Stimulated activated CD4-positive, alpha-beta T cell treated with anti-CD3 and anti-CD28 coated beads, Interleukin-4, amount 100 ng/mL, for 1 hour (primary cell): ENCODE results near the gene GRHPR.
A peak's percentile ranks its signal among the peaks of the same experiment; 100 is the strongest.

Experiments used
- DNase-seq: peaks from one replicate; pipeline ENCODE4 v3.0.0-alpha.2; 2020

Gene GRHPR

DNA sequence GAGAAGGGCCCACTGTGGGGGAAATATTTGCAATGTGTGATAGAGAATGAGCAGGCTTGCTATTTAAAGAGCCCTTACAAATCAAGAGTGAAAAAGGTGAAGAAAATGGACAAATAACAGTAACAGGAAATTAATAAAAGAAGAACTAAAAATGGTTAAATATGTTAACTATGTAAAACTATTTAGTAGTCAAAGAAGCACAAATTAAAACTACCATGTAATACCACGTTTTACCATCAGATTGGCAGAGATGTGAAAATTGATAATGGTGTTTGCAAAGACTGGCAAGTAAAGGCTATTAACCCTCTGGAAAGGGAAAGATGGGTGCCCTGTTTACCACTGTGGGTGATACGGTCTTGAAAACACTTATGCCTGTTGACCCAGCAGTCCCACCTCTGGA lies 23.2 kb upstream of the GRHPR start:
- DNase-seq, result no peak

DNA sequence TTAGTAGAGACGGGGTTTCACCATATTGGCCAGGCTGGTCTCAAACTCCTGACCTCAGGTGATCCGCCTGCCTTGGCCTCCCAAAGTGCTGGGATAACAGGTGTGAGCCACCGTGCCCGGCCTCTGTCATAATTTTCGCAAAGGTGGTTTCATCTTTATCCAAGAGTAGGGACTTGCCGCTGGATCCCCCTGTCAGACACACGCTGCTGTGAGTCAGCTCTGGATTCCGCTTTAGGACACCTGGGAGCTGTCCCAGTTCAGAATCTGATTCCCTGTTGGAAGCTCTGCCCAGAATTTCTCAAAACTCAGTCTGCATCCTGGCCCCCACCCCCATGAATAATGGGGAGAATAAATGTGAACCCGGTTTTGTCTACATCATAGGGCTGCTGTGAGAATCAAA lies 17.9 kb upstream of the GRHPR start:
- no peak for DNase-seq

DNA sequence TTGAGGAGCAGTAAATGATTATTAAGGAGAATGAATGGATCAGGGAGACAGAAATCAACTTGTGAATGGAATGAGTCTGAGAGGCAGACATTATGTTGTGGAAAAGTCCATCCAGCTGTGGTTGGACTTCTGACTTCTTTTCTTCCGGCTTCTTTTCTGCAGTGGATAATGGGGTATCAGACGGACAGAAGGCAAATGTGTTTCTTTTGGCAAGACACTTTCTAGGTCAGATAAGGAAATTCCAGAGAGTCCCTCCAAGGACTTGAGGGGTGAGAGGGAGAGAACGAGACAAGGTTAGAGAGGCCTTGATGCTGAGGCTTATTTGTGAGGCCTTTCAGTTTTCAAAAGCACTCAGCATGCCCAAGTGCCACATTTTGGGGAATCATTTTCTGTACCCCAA lies 17.1 kb upstream of the GRHPR start:
- no peak for DNase-seq

DNA sequence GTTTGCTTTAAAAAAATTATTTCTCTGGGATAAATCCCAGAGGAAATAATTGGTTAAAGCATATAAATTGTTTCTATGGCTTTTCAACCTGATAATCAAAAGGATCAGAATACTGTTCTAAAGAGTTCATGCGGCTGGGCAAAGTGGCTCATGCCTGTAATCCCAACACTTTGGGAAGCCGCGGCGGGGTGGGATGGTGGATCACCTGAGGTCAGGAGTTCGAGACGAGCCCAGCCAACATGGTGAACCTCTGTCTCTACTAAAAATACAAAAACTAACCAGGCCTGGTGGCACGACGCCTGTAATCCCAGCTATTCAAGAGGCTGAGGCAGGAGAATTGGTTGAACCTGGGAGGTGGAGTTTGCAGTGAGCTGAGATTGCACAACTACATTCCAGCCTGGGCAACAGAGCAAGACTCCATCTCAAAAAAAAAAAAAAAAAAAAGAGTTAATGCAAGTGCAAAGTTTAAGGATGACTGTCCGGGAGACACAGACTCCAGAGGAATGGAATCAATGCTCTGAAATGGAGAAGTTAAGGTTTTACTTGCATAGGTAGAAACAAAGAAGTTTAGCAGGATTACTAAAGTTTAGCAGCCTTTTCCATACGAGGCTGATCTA lies 16.6 kb upstream of the GRHPR start:
- DNase-seq, result no peak

DNA sequence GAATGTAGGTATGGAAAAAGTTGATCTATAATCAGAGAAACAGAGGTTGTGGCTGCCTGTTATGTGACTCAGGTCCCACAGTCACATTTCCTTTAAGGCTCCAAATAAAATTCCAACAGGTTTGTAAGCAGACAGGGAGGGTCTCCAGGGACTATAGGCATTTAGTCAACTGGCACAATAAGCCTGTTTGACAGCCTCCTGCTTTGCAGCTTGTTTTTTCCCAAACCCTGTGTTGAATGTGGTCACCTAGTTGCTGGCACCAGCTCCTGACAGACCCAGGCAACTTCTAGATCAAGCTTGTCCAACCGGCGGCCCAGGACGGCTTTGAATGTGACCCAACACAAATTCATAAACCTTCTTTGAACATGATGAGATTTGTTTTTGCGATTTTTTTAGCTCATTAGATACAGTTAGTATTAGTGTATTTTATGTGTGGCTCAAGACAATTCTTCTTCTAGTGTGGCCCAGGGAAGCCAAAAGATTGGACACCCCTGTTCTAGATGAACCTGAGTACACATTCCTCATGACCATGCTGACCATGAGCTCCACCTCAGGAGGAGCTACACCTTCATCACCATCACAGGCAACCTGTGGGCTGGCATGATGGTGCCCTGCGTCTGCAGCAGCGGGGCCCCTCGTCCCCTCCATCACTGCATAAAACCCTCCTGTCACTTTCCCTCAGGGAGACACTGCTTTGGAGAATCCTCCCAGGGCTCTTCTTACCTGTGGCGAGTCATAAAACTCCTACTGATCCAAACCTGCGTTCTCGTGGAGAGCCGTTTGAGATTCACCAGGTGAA lies 15.7 kb upstream of the GRHPR start:
- DNase-seq, result no peak

DNA sequence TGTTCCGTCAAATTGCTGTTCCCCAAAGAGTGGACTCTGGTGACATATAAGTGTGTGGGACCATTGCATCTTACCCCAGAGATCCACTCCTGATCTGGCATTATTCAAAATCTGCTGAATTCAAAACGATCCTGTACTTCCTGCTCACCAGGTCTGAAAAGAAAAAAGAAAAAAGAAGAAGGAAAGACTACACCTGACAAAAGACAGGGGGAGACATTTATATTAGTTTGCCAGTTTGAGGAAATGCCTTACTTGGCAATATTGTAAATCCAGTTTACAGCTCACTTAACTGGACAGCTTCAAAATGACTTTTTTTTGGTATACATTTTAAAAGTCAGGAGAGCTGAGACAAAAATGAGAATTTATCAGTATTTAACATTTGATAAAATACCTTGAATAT lies 15.0 kb upstream of the GRHPR start:
- no peak for DNase-seq

DNA sequence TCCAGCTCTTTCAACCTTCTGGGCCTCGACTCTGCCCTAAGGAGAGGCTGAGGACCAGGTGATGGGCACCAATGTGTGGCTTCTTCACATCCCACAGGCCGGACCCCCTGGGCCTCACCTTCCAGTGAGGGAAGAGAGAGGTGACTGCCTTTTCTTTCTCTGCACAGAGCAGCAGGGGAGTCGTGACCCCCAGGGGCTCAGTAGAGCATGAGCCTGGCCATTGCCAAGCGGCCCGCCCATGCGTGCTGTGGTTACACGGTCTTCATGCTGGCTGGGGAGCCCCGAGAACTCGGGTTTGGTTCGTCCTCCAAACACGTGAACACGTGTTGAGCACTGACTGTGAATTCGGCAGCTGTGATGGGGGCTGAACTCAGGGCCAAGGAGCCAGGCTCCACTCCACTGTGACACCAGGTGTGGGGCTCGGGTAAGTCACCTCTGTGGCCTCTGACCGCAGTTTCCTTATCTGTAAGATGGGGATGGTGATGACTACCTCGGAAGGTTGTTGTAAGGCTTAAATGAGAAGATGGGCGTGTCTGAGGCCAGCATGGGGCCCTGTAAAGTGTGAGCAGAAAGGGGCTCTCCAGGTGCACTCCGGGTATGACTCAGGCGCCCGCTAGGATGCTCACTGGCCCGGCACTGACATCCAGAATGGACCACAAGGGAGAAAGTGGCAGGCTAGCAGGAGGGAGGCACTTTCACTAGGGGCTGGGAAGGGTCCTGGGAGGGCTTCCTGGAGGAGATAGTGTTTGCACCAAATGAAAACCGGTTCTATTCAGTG lies 13.4 kb upstream of the GRHPR start:
- DNase-seq, result peak; percentile 59

DNA sequence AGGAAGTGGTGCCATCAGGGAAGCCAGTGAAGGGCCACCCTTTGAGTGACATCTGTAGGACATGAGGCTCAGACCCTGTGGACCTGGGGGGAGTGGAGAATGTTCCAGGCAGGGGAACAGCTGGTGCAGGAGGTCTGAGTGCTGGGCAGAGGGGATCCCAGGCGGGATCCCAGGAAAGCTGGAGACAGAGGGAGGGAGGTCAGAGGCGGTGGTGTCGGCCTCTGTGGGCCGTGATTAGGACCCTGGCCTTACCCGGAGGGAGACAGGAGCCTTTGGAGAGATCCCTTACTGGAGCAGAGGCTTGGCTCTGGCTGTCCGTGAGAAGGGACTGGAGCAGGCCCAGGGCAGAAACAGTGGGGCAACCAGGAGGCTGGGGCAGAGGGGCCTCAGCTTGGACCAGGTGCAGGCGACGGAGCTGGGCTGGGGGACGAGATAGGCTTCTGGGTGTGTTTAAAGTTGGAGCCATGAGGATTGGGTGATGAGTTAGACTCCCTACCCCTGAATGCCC lies 12.1 kb upstream of the GRHPR start:
- DNase-seq, result no peak

DNA sequence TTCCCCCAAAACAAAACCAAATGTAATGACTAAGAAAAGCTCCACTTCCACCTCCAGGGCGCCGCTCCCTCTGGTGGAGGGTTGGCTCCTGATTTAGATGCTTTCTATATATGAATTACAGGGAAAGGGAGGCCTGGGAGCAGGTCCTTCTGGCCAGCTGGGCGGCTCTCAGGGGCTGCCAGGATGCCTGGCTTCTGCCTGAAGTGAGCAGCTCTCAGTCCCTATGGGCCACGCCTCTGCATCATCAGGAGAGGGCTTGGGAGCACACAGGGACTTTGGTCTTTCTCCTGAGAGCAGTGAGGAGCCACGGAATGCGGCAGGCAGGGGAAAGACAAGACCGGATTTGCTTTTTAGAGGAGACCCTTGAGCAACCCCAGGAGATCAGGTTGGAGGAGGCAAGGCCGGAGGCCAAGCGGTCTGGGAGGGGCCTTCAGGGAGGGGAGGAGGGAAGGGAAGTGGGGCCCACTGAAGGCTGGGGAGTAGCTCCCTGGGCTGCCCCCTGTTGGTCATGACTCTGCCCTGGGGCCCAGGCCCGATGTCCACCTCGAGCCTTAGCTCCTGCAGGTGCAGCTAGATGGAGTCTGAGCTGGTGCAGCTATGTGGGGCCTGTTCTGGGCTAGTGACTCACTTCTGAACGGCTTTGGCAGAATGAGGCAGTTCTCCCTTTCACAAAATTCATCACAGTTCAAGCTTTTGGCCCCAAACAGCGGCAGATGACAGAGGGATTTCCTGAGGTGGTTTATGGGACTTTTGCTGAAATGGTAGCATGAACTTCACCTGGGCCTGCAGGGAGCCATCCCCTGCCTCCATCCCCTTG lies 11.3 kb upstream of the GRHPR start:
- DNase-seq, result no peak

DNA sequence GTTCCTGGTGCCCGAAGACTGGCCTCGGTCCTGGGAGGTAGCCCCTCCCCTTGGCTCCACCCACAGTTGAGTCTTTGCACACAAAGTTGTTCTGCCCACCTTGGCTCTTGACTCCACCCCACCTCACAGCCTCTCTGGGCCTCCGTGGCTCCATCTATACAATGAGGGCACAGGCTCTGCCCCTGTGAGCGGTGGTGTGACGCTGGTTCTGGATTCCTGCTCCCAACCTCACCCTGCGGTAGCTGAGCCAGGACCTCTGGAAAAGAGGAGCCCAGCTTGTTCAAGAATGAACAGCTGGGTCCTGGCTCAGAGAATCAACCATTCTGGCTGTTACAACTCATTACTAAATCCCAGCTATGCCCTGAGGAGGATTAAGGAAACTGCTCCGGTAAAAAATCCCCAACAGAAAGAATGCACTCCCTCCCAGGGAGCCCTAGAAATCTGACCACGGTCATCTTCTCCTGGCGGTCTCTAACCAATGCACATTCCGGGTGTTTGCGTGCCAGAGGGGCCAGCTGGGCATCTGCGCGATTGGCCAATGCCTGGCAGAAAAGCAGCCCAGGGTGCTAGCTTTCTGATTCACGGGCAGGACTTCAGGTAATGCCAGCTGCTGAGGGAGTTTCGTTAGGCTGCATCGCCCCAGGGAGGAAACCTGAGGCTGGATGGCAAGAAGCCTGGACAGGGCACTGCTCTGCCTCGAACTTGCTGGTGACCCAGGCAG lies 9.9 kb upstream of the GRHPR start:
- no peak for DNase-seq

DNA sequence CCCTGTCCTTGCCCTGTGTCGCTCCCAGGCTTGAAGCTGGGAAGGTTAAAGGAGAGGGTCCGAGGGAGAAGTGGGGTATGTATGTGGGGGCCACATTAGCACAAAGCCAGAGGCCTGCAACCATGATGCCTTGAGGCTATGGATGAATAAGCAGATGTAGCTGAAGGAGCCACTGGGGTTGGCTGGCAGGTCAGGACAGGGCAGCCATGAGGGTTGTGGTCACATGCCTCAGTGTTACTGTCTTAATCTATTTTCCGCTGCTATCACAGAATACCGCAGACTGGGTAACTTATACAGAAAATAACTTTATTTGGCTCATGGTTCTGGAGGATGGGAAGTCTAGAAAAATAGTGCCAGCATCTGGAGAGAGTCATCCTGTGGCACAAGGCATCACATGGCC lies 9.2 kb upstream of the GRHPR start:
- no peak for DNase-seq

DNA sequence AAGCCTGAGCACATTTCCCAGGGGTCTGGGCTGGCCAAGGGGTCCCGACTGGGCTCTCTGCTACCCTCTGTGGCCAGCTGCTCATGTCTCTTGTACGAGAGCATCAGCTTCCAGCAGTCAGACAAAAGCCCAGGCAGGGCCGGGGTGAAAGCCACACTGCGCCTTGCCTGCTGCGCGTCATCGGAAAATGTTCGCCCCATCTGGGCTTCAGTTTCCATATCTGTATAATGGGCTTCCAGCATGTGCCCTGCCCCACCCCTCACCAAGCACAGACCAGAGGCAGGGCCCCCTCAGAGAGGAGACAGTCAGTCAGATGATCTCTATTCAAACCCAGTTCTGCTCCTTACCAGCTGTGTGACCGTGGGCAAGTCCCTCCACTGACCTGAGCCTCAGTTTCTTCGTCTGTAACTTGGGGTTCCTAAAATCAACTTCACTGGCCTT lies 8.0 kb upstream of the GRHPR start:
- DNase-seq, result no peak

DNA sequence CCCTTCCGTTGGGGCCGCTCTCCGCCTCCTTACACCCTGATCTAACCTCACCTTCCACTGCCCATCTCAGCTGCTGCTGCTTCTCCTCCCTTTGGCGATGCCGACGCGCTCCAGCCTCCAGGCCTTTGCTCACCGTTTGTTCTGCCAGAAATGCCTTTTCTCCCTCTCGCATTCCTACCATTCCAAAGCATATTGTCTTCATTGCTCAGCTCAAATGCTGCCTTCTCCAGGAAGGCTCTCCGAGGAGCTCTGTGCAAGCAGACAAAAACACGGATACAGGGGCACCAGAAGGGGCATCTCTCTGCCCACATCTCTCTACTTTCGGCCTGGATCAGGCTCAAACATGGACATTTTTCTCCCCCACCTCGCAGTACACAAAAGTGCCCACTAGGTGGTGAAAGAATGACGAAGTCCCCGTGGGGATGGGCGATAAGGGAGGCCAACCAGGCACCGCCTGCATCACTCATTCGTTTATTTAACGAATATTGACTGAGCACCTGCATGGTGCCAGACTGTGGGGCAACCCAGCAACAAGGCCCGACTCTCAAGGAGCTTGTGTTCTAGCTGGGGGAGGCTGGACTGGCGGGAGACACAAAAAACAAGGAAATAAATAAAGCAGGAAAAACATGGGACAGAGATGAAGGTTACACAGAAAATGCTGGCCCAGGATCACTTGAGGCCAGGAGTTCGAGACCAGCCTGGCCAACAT lies 7.3 kb upstream of the GRHPR start:
- DNase-seq, result peak; percentile 70

DNA sequence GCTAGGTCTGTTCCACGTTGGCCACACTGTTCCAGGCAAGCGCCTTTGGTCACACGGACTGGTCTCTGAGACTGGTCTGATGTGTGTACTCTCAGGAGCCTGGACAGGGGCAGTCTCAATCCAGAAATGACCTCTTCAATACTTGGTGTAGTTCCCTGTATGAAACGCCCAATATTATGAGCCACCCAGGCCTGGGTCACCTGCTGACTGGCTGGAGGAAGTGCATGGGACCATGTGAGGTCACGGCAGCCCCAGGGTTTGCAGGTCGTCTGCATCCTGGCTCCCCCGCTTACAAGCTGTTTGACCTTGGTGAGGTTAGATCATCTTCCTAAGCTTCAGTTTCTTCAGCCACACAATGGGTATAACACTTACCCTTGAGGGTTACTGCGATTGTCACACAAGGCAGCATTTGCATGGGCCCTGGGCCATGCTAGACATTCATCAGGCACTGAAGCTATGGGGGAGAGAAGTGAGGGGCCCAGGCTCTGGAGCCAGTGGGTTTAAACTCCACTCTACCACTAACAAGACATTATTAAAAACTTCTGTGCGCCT lies 5.2 kb upstream of the GRHPR start:
- DNase-seq, result no peak

DNA sequence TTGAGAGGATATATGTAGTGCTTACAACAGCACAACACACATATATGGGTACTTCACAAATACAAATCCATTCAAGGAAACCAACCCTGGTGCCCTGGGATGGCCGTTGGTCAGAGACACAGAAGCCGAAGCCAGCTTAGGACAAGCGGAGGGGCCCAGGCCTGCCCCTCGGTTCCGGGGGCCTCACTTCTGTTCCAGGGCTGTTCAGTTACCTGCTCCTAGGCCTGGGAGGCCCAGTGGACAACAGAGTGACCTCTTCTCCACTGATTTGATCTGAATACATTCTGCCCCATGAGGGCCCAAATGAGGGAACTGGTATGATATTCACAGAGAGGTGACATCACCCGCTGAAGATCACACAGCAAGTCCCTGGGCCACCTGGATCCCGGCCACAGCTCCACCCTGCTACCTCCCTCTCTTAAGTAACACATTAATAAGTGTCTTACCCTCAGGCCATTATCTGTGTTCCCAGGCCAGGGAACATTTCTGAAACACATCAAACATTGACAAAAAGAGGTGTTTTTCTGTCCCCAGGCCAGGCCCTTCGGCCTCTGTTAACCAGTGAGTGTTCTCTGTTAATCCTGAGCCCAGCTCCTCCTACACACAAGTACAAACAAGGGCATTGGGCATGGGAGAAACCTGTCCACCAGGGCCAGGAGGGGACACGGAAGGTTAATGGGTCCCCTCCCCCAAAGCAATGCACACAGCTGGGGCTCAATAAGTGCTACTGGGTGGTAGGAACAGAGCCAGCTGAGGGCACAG lies 4.5 kb upstream of the GRHPR start:
- no peak for DNase-seq

DNA sequence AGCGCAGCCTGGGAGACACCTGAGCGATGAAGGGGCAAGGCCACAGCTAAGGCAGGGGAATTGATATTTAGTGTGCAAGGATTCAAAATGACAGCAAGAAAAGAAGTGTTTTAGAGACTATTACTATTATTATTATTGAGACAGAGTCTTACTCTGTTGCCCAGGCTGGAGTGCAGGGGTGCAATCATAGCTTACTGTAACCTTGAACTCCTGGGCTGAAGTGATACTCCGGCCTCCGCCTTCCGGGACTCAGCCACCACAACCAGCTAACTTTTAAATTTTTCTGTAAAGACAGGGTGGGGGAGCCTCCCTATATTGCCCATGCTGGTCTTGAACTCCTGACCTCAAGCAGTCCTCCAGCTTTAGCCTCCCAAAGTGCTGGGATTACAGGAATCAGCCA lies 3.3 kb upstream of the GRHPR start:
- no peak for DNase-seq

DNA sequence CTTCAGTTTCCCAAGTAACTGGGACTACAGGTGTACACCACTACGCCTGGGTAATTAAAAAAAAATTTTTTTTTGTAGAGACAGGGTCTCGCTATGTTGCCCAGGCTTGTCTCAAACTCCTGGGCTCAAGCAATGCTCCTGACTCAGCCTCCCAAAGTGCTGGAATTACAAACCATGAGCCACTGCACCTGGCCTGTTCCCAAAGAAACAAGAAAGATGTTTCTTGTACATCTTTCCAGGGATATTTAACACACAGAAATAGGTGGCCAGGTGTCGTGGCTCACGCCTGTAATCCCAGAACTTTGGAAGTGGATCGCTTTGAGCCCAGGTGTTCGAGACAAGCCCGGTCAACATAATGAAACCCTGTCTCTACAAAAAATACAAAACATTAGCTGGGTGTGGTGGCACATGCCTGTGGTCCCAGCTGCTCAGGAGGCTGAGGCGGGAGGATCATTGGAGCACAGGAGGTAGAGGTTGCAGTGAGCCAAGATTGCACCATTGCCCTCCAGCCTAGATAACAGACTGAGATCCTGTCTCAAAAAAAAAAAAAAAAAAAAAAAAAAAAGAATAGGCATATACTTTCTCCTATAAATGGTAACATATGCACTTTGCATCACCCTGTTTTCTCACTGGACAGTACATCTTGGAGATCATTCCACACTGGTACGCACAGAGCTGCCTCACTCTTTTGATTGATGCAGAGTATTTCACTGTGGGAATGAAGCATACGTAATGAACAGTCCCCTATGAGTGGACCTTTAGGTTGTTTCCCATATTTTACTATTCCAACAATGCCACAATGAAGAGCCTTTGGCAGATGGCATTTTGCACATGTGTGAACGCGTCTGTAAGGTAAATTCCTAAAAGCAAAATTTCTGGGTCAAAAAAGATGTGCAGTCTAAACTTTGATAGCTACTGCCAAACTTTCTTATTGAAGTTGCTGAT lies 2.0 kb upstream of the GRHPR start:
- DNase-seq, result no peak

DNA sequence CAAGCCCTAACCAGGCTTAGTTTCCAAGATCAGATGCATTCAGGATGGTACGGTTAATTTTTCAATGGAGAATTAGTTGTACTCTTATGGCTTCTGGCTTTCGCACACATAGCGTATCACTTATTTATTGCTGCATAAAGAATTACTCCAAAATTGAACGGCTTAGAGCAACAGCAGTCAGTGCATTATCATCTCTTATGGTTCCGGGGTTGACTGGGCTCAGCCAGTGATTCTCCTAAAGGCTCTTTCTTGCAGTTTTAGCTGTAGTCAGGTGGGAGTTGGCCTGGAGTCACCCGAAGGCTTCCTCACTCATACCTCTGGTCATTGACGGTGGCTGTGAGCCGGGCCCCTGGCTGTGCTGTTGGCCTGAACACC lies 595 bp upstream of the GRHPR start:
- no peak for DNase-seq

DNA sequence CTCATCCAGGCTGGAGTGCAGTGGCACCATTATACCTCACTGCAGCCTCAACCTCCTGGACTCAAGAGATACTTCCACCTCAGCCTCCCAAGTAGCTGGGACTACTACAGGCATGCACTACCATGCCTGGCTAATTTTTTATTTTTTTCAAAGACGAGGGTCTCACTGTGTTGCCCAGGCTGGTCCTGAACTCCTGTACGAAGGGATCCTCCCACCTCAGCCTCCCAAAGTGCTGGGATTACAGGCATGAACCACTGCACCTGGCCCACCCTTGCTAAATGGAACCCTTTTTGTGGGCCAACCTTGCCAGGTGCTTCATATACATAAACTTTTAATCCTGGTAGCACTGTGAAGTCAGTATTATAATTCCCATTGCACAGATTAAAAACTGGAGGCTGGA lies 1.0 kb downstream of the GRHPR start:
- DNase-seq, result no peak
